ENCODE measurements around the gene GABRB2. TPM values are rescaled to one million over a fixed set of nuclear protein-coding genes. Genes with fewer than 3 reads are reported as not detected.

Gene GABRB2
- total RNA-seq, 1 experiment from 2014 or later, result not detected

- TF ChIP-seq POLR2AphosphoS5 (IDR thresholded peaks at IDR 0.05; ENCODE audit: low read depth, low read length) (no peak), CEBPB (IDR thresholded peaks at IDR 0.05; ENCODE audit: low read depth) (no peak), CBX3 (IDR thresholded peaks at IDR 0.05; ENCODE audit: low read depth) (no peak), FOSL1 (IDR thresholded peaks at IDR 0.05; ENCODE audit: low read depth) (no peak), ELF1 (IDR thresholded peaks at IDR 0.05; ENCODE audit: borderline replicate concordance, low read depth) (no peak), EGR1 (IDR thresholded peaks at IDR 0.05; ENCODE audit: low read depth) (no peak), ZFX (IDR thresholded peaks at IDR 0.05) (no peak)
- TF ChIP-seq, protein P1, sequence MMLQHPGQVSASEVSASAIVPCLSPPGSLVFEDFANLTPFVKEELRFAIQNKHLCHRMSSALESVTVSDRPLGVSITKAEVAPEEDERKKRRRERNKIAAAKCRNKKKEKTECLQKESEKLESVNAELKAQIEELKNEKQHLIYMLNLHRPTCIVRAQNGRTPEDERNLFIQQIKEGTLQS (IDR thresholded peaks at IDR 0.05), result no peak
These were observed 250.7 kb downstream of the GABRB2 start (continued) for GRCh38 chr5:161295721-161296250.

GRCh38 chr5:161288071-161288470 is 258.5 kb downstream of the GABRB2 start:
- TF ChIP-seq EZH2phosphoT487 (IDR thresholded peaks at IDR 0.05; ENCODE audit: borderline replicate concordance), result no peak
- TF ChIP-seq CBX3 (IDR thresholded peaks at IDR 0.05; ENCODE audit: low read depth), result no peak
- no peak for TF ChIP-seq REST (IDR thresholded peaks at IDR 0.05; ENCODE audit: low read depth)
- no peak for TF ChIP-seq JUND (IDR thresholded peaks at IDR 0.05)
- no peak for TF ChIP-seq FOSL1 (IDR thresholded peaks at IDR 0.05; ENCODE audit: low read depth)
- TF ChIP-seq EZH2 (IDR thresholded peaks at IDR 0.05), result no peak
- TF ChIP-seq, protein P2, sequence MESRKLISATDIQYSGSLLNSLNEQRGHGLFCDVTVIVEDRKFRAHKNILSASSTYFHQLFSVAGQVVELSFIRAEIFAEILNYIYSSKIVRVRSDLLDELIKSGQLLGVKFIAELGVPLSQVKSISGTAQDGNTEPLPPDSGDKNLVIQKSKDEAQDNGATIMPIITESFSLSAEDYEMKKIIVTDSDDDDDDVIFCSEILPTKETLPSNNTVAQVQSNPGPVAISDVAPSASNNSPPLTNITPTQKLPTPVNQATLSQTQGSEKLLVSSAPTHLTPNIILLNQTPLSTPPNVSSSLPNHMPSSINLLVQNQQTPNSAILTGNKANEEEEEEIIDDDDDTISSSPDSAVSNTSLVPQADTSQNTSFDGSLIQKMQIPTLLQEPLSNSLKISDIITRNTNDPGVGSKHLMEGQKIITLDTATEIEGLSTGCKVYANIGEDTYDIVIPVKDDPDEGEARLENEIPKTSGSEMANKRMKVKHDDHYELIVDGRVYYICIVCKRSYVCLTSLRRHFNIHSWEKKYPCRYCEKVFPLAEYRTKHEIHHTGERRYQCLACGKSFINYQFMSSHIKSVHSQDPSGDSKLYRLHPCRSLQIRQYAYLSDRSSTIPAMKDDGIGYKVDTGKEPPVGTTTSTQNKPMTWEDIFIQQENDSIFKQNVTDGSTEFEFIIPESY (IDR thresholded peaks at IDR 0.05; ENCODE audit: extremely low read depth, insufficient replicate concordance, low read length), result no peak
- TF ChIP-seq YY1 (IDR thresholded peaks at IDR 0.05; ENCODE audit: extremely low read depth, insufficient replicate concordance, low read depth, low read length), result no peak
- TF ChIP-seq, protein P1 (IDR thresholded peaks at IDR 0.05), result no peak
- TF ChIP-seq TCF7L2 (IDR thresholded peaks at IDR 0.05; ENCODE audit: borderline replicate concordance, extremely low read depth, insufficient read depth, insufficient read length), result no peak
- no peak for TF ChIP-seq ZNF274 (IDR thresholded peaks at IDR 0.05; ENCODE audit: low read depth, low read length)
- no peak for TF ChIP-seq ZFX (IDR thresholded peaks at IDR 0.05)
- no peaks in the 10 kb centered on the region for H3K27me3 ChIP-seq (ENCODE audit: insufficient read depth, low read length)
- CTCF ChIA-PET, result no interaction called here
- ATAC-seq, result no peak
- DNase-seq (ENCODE audit: low read depth, low spot score), result no peak
- H3K9me2 ChIP-seq (ENCODE audit: insufficient read depth), result no peaks in the 10 kb centered on the region
- no peaks in the 10 kb centered on the region for H3K36me3 ChIP-seq (ENCODE audit: control insufficient read depth in 1 of 2, insufficient read depth in 2 of 2, low read length in 2 of 2)
- peaks cover under 1 to 4% of the 10 kb centered on the region in 2 experiments; a peak in 2 of 4 replicates for H3K9me3 ChIP-seq (ENCODE audit: control insufficient read depth in 1 of 2, insufficient read depth in 1 of 2, low read depth in 1 of 2, low read length in 2 of 2)
- no peaks in the 10 kb centered on the region for H4K20me1 ChIP-seq (ENCODE audit: insufficient read depth)
- H3K4me1 ChIP-seq (ENCODE audit: control insufficient read depth in 1 of 2, insufficient read depth in 2 of 2, low read length in 2 of 2), result no peaks in the 10 kb centered on the region
- no peaks in the 10 kb centered on the region for H3K79me2 ChIP-seq (ENCODE audit: insufficient read depth, low read length)
- intact Hi-C loops (cut with micrococcal nuclease), result no loop called here
- H3K9ac ChIP-seq (ENCODE audit: low read length), result no peak overlapping the region
- no peak overlapping the region for H3K4me3 ChIP-seq (replicated peaks in 1 of 2; ENCODE audit: low read depth in 1 of 2, low read length in 2 of 2)
- no peak overlapping the region for H3K4me2 ChIP-seq (ENCODE audit: low read length)
- RAD21 ChIA-PET (ENCODE audit: low non-redundant PET in 1 of 2, low total read pairs in 2 of 2, uncharacterized antibody in 2 of 2, unreplicated experiment in 2 of 2), result no interaction called here
- no peak overlapping the region for H3K27ac ChIP-seq (ENCODE audit: low read depth, low read length)
- BruUV-seq (replicated peaks), result no TSS peak
- POLR2A ChIA-PET, result no interaction called here
- H2AFZ ChIP-seq (ENCODE audit: low read depth, low read length, poor library complexity, severe bottlenecking), result no peak overlapping the region
